IPS-18a (cell line): ENCODE results near the gene LPAR3.

Experiments used
- H3K27ac ChIP-seq: one replicate; pipeline ENCODE4 v1.5.1; 2013; ENCODE audit warnings: low read length
- H3K27me3 ChIP-seq: one replicate; pipeline ENCODE4 v1.6.1; 2013; ENCODE audit warnings: mild to moderate bottlenecking, low read length; ENCODE audit not compliant: control insufficient read depth, insufficient read depth
- H3K36me3 ChIP-seq: one replicate; pipeline ENCODE4 v1.6.1; 2013; ENCODE audit warnings: low read depth, low read length; ENCODE audit not compliant: control insufficient read depth
- H3K4me1 ChIP-seq: one replicate; pipeline ENCODE4 v1.6.1; 2013; ENCODE audit warnings: low read depth, low read length; ENCODE audit not compliant: control insufficient read depth
- H3K4me3 ChIP-seq: one replicate; pipeline ENCODE4 v1.5.1; 2013; ENCODE audit warnings: low read length
- H3K9ac ChIP-seq: one replicate; pipeline ENCODE4 v1.6.1; 2013; ENCODE audit warnings: mild to moderate bottlenecking, low read length, moderate library complexity
- H3K9me3 ChIP-seq: one replicate; pipeline ENCODE4 v1.6.1; 2013; ENCODE audit warnings: low read depth, low read length; ENCODE audit not compliant: control insufficient read depth

Gene LPAR3

GRCh38 chr1:84872696-84873355 is 20.2 kb downstream of the LPAR3 start:
- no peak overlapping the region for H3K27ac ChIP-seq
- no peaks in the 10 kb centered on the region for H3K36me3 ChIP-seq
- no peak overlapping the region for H3K9ac ChIP-seq
- no peak overlapping the region for H3K4me3 ChIP-seq
- no peaks in the 10 kb centered on the region for H3K27me3 ChIP-seq
- no peaks in the 10 kb centered on the region for H3K4me1 ChIP-seq
- no peaks in the 10 kb centered on the region for H3K9me3 ChIP-seq

- H3K9ac ChIP-seq, result no peak overlapping the region
- no peak overlapping the region for H3K4me3 ChIP-seq
- no peaks in the 10 kb centered on the region for H3K36me3 ChIP-seq
- no peaks in the 10 kb centered on the region for H3K27me3 ChIP-seq
- H3K27ac ChIP-seq, result no peak overlapping the region
- no peaks in the 10 kb centered on the region for H3K4me1 ChIP-seq
- no peaks in the 10 kb centered on the region for H3K9me3 ChIP-seq
Observed at GRCh38 chr1:84871181-84871580, 21.8 kb downstream of the LPAR3 start.

- Histone ChIP-seq H3K27ac (no peak overlapping the region), H3K4me1 (no peaks in the 10 kb centered on the region), H3K9ac (no peak overlapping the region), H3K9me3 (no peaks in the 10 kb centered on the region), H3K36me3 (no peaks in the 10 kb centered on the region), H3K4me3 (no peak overlapping the region), H3K27me3 (no peaks in the 10 kb centered on the region)
Observed at GRCh38 chr1:84870591-84870990, 22.4 kb downstream of the LPAR3 start.

- no peak overlapping the region for H3K4me3 ChIP-seq
- H3K9me3 ChIP-seq, result no peaks in the 10 kb centered on the region
- no peaks in the 10 kb centered on the region for H3K36me3 ChIP-seq
- no peaks in the 10 kb centered on the region for H3K4me1 ChIP-seq
- H3K9ac ChIP-seq, result no peak overlapping the region
- H3K27ac ChIP-seq, result no peak overlapping the region
- H3K27me3 ChIP-seq, result no peaks in the 10 kb centered on the region
Observed at GRCh38 chr1:84869720-84870119, 23.3 kb downstream of the LPAR3 start.

GRCh38 chr1:84862810-84863251 is 30.2 kb downstream of the LPAR3 start:
- H3K4me1 ChIP-seq, result no peaks in the 10 kb centered on the region
- H3K27me3 ChIP-seq, result no peaks in the 10 kb centered on the region
- H3K27ac ChIP-seq, result no peak overlapping the region
- peaks cover 3% of the 10 kb centered on the region for H3K36me3 ChIP-seq
- no peak overlapping the region for H3K9ac ChIP-seq
- no peaks in the 10 kb centered on the region for H3K9me3 ChIP-seq
- H3K4me3 ChIP-seq, result no peak overlapping the region

- H3K4me3 ChIP-seq, result no peak overlapping the region
- H3K36me3 ChIP-seq, result peaks cover 3% of the 10 kb centered on the region
- no peaks in the 10 kb centered on the region for H3K4me1 ChIP-seq
- no peaks in the 10 kb centered on the region for H3K27me3 ChIP-seq
- H3K27ac ChIP-seq, result no peak overlapping the region
- H3K9ac ChIP-seq, result no peak overlapping the region
- H3K9me3 ChIP-seq, result no peaks in the 10 kb centered on the region
Observed at GRCh38 chr1:84861988-84862644, 30.9 kb downstream of the LPAR3 start.

GRCh38 chr1:84861516-84861915 is 31.5 kb downstream of the LPAR3 start:
- Histone ChIP-seq H3K4me1 (no peaks in the 10 kb centered on the region), H3K9me3 (no peaks in the 10 kb centered on the region), H3K27me3 (no peaks in the 10 kb centered on the region), H3K36me3 (peaks cover 3% of the 10 kb centered on the region), H3K9ac (no peak overlapping the region), H3K4me3 (no peak overlapping the region), H3K27ac (no peak overlapping the region)

- no peak overlapping the region for H3K4me3 ChIP-seq
Observed at GRCh38 chr1:84859866-84860265, 33.1 kb downstream of the LPAR3 start.

GRCh38 chr1:84857906-84858305 is 35.1 kb downstream of the LPAR3 start:
- Histone ChIP-seq H3K27ac (no peak overlapping the region), H3K4me1 (no peaks in the 10 kb centered on the region), H3K9ac (no peak overlapping the region), H3K36me3 (no peaks in the 10 kb centered on the region), H3K27me3 (no peaks in the 10 kb centered on the region), H3K9me3 (no peaks in the 10 kb centered on the region), H3K4me3 (no peak overlapping the region)

More at GRCh38 chr1:84859866-84860265, 33.1 kb downstream of the LPAR3 start:
- Histone ChIP-seq H3K27ac (no peak overlapping the region), H3K9me3 (no peaks in the 10 kb centered on the region), H3K9ac (no peak overlapping the region), H3K27me3 (no peaks in the 10 kb centered on the region), H3K4me1 (no peaks in the 10 kb centered on the region), H3K36me3 (peaks cover 3% of the 10 kb centered on the region)

GRCh38 chr1:84856726-84857270 is 36.2 kb downstream of the LPAR3 start:
- Histone ChIP-seq H3K27me3 (no peaks in the 10 kb centered on the region), H3K4me3 (no peak overlapping the region), H3K9ac (no peak overlapping the region), H3K4me1 (no peaks in the 10 kb centered on the region), H3K36me3 (no peaks in the 10 kb centered on the region), H3K27ac (no peak overlapping the region), H3K9me3 (no peaks in the 10 kb centered on the region)

- no peaks in the 10 kb centered on the region for H3K27me3 ChIP-seq
- no peaks in the 10 kb centered on the region for H3K9me3 ChIP-seq
- H3K4me1 ChIP-seq, result no peaks in the 10 kb centered on the region
- no peak overlapping the region for H3K27ac ChIP-seq
- H3K4me3 ChIP-seq, result no peak overlapping the region
- no peak overlapping the region for H3K9ac ChIP-seq
- H3K36me3 ChIP-seq, result no peaks in the 10 kb centered on the region
Observed at GRCh38 chr1:84855691-84856630, 37.0 kb downstream of the LPAR3 start.
